SK-N-MC (cell line): Measurements from ENCODE around the gene SRRM1.

Experiments used
- EZH2 ChIP-seq: fragments of 200-600 bp; sonication (generic); IDR thresholded peaks from one replicate; pipeline ENCODE4 v1.6.1; 2017; ENCODE audit warnings: antibody characterized with exemption
- POLR2AphosphoS5 ChIP-seq: IDR thresholded peaks from 2 replicates; pipeline ENCODE4 v1.6.1; 2012; ENCODE audit warnings: mild to moderate bottlenecking, low read depth, low read length, borderline replicate concordance

- TF ChIP-seq EZH2 (no peak), POLR2AphosphoS5 (no peak)
Measured at GRCh38 chr1:24652382-24652781, 9.3 kb downstream of the SRRM1 start.
